ENCODE results near the gene CADM4.

DNA sequence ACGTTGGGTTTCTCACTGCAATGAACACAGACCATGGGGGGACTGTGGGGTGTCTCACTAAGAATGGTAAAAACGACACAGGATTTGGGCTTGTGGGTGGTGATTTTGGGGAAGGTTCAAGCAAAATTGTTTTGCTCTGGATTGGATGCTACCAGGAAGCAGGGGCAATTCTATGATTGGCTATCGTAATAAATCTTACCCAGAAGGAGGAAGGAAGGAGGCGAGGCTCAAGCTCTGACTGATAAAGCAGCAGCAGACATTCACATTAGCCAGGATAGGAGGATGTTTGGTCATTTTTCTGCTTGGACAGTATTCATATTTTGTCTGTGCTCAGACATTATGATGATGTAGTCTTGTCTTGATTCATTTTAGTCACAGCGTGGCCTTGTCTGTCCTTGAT, 41.8 kb downstream of the CADM4 start:
- TF ChIP-seq EZH2 (IDR thresholded peaks at IDR 0.05; ENCODE audit: low read length, missing control alignments), result no peak
- TF ChIP-seq, protein P1, sequence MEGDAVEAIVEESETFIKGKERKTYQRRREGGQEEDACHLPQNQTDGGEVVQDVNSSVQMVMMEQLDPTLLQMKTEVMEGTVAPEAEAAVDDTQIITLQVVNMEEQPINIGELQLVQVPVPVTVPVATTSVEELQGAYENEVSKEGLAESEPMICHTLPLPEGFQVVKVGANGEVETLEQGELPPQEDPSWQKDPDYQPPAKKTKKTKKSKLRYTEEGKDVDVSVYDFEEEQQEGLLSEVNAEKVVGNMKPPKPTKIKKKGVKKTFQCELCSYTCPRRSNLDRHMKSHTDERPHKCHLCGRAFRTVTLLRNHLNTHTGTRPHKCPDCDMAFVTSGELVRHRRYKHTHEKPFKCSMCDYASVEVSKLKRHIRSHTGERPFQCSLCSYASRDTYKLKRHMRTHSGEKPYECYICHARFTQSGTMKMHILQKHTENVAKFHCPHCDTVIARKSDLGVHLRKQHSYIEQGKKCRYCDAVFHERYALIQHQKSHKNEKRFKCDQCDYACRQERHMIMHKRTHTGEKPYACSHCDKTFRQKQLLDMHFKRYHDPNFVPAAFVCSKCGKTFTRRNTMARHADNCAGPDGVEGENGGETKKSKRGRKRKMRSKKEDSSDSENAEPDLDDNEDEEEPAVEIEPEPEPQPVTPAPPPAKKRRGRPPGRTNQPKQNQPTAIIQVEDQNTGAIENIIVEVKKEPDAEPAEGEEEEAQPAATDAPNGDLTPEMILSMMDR (conservative IDR thresholded peaks at IDR 0.05 in 1 of 2, IDR thresholded peaks at IDR 0.05 in 1 of 2; ENCODE audit: low read depth in 1 of 2, low read length in 2 of 2), result no peak

Data from fibroblast of lung (primary cell).